OCI-LY3 (cell line): Measurements from ENCODE around the gene DDI1.

ENCODE experiments used
- H2AFZ ChIP-seq: fragments of 200-600, 300-600 bp; shearing (Covaris generic); 2 replicates; pipeline ENCODE4 v1.6.0; 2014; ENCODE audit warnings: antibody characterized with exemption, low read depth, low read length
- H3K27ac ChIP-seq: fragments of 200-600, 300-600 bp; sonication (generic); 2 replicates; pipeline ENCODE4 v1.5.1; 2014; ENCODE audit warnings: mild to moderate bottlenecking, low read length, moderate library complexity, mixed read lengths
- H3K27me3 ChIP-seq: fragments of 200-600, 300-600 bp; sonication (generic); 2 replicates; pipeline ENCODE4 v1.6.1; 2014; ENCODE audit warnings: low read depth, low read length, mixed read lengths
- H3K36me3 ChIP-seq: fragments of 200-600, 300-600 bp; sonication (generic); replicated peaks from 2 replicates; pipeline ENCODE3; 2014; ENCODE audit warnings: low read depth, low read length, mixed read lengths
- H3K4me1 ChIP-seq: fragments of 300-600, 200-600 bp; sonication (generic); 2 replicates; pipeline ENCODE4 v1.6.1; 2014; ENCODE audit warnings: low read length, mixed read lengths
- H3K4me2 ChIP-seq: fragments of 200-600, 300-600 bp; sonication (generic); 2 replicates; pipeline ENCODE4 v1.6.1; 2014; ENCODE audit warnings: low read length, mixed read lengths
- H3K4me3 ChIP-seq: fragments of 300-600, 200-600 bp; sonication (generic); 2 replicates; pipeline ENCODE4 v1.5.1; 2014; ENCODE audit warnings: antibody characterized with exemption, mild to moderate bottlenecking, low read length, moderate library complexity
- H3K79me2 ChIP-seq: fragments of 300-600, 200-600 bp; shearing (Covaris generic); 2 replicates; pipeline ENCODE4 v1.6.1; 2014; ENCODE audit warnings: mild to moderate bottlenecking, low read length, mixed read lengths
- H3K9ac ChIP-seq: fragments of 300-600, 200-600 bp; shearing (Covaris generic); 2 replicates; pipeline ENCODE4 v1.6.0; 2014; ENCODE audit warnings: mild to moderate bottlenecking, low read length, moderate library complexity
- H3K9me3 ChIP-seq: fragments of 200-600, 300-600 bp; shearing (Covaris generic); 2 replicates; pipeline ENCODE4 v1.6.1; 2014; ENCODE audit warnings: low read length, mixed read lengths; ENCODE audit not compliant: insufficient read depth
- H4K20me1 ChIP-seq: fragments of 200-600, 300-600 bp; sonication (generic); 2 replicates; pipeline ENCODE4 v1.6.1; 2016; ENCODE audit warnings: low read length, mixed read lengths; ENCODE audit not compliant: insufficient read depth
- EZH2phosphoT487 ChIP-seq: fragments of 200-600 bp; shearing (Covaris generic); IDR thresholded peaks from 2 replicates; pipeline ENCODE4 v1.6.1; 2018; ENCODE audit warnings: antibody characterized with exemption, mixed run types, low read depth
- TF ChIP-seq, protein P1 (sequence below): fragments of 200-600, 300-600 bp; sonication (generic); IDR thresholded peaks from 2 replicates; pipeline ENCODE4 v1.5.1; 2014; ENCODE audit warnings: antibody characterized with exemption, low read length, low read depth

DDI1 gene

DNA sequence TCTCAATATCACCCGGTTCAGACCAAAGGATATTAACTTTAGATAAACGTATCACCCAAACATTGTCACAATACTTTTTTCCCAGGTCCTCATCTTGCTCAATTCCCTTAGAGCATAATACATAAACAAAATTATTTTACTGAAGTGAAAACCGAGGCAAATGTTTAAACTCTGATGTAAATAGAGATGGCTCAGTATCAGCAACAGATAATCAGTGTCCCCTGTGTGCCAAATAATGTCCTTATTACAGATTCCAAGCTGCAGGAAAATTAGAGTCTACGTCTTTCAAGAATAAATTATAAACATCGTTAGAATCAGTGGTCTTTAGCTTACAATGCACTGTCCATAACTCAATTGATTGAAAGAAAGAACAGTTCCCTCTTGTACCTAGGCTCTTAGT is 50.2 kb downstream of the DDI1 start:
- Histone ChIP-seq H3K36me3 (no peaks in the 10 kb centered on the region), H3K4me1 (peaks cover 6% of the 10 kb centered on the region), H3K4me3 (no peak overlapping the region), H3K9me3 (no peaks in the 10 kb centered on the region), H3K79me2 (no peaks in the 10 kb centered on the region), H3K27me3 (no peaks in the 10 kb centered on the region), H3K9ac (no peak overlapping the region), H4K20me1 (no peaks in the 10 kb centered on the region), H3K27ac (no peak overlapping the region), H3K4me2 (no peak overlapping the region), H2AFZ (no peak overlapping the region)
- TF ChIP-seq, protein P1, sequence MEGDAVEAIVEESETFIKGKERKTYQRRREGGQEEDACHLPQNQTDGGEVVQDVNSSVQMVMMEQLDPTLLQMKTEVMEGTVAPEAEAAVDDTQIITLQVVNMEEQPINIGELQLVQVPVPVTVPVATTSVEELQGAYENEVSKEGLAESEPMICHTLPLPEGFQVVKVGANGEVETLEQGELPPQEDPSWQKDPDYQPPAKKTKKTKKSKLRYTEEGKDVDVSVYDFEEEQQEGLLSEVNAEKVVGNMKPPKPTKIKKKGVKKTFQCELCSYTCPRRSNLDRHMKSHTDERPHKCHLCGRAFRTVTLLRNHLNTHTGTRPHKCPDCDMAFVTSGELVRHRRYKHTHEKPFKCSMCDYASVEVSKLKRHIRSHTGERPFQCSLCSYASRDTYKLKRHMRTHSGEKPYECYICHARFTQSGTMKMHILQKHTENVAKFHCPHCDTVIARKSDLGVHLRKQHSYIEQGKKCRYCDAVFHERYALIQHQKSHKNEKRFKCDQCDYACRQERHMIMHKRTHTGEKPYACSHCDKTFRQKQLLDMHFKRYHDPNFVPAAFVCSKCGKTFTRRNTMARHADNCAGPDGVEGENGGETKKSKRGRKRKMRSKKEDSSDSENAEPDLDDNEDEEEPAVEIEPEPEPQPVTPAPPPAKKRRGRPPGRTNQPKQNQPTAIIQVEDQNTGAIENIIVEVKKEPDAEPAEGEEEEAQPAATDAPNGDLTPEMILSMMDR = no peak
- TF ChIP-seq EZH2phosphoT487 = no peak
